ENCODE data around the gene ITPKB. TPM values are rescaled to one million over a fixed set of nuclear protein-coding genes. Genes with fewer than 3 reads are reported as not detected.
A peak's percentile ranks its signal among the peaks of the same experiment; 100 is the strongest.

ITPKB gene
- total and polyA plus RNA-seq, 4 donors: 2.1 to 31.8 (median 11.7) TPM

DNA sequence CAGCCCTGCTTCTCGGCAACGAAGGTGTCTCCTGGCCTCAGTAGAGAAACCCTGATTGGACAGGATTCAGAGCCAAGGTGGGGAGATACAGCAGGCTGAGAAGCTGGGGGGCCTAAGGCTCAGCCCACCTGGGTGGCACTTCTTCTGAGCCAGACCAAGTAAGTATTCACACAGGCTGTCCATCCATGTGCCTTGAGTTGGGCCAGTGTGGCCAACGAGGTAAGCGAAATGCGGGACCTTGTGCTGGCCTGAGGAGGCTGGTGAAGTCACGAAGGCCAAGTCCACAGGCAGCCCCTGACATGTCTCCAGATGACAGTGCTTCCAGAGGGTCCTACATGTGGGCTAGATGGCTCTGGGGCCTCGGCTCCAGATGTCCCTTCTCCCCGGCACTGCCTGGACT is 91.4 kb downstream of the ITPKB start:
- Histone ChIP-seq H3K4me1 (ENCODE audit: control insufficient read depth in 1 of 2, insufficient read depth in 2 of 2, low read length in 2 of 2) (no peaks in the 10 kb centered on the region), H3K27ac (ENCODE audit: low read depth in 1 of 2, low read length in 2 of 2) (no peak overlapping the region), H3K36me3 (ENCODE audit: control insufficient read depth in 1 of 2, insufficient read depth in 2 of 2, low read length in 1 of 2) (no peaks in the 10 kb centered on the region), H3K4me3 (ENCODE audit: low read length in 2 of 2) (no peak overlapping the region), H3K27me3 (ENCODE audit: control insufficient read depth in 1 of 2, insufficient read depth in 2 of 2, low read length in 1 of 2) (no peaks in the 10 kb centered on the region), H3K9me3 (ENCODE audit: control insufficient read depth, low read length) (no peaks in the 10 kb centered on the region)
- WGBS, 2 donors: 94 to 96% methylated on average over 8 of the region's 8 CpGs
- DNase-seq: peak in 1 of 2 donors; percentile 33
- intact Hi-C loops (cut with DNase I): no loop called here
- no peak for ATAC-seq (ENCODE audit: low FRiP score)

DNA sequence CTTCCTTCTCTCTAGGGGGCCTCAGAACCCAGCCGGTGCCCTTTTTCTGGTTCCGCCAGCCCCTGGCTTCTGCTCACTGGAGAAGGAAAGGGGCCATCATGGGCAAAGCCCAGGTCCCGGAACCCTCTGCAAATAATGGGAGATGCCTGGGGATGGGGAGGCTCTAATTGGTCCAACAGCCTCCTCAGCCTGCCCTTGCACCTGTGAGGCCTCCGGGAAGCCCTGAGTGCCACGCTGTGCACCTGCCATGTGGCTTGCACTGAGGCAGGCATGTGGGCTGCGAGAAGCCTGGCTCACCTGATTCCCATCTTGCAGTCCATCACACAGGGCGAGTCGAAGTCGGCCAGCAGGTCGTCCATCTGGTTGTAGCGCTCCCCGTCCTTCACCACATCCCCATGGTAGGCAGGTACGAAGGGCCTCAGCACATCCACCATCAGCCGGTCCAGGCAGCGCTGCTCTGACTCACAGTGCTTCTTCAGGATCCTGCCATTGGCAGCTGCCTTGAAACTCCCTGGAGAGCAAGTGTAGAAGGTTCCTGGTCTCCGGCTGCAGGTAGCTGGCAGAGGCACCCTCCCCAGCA is 92.1 kb downstream of the ITPKB start:
- intact Hi-C loops (cut with DNase I): no loop called here
- DNase-seq (peak in 1 of 2 donors; percentile 38), ATAC-seq (ENCODE audit: low FRiP score) (no peak)
- no peaks in the 10 kb centered on the region for H3K36me3 ChIP-seq (ENCODE audit: control insufficient read depth in 1 of 2, insufficient read depth in 2 of 2, low read length in 1 of 2)
- no peak overlapping the region for H3K27ac ChIP-seq (ENCODE audit: low read depth in 1 of 2, low read length in 2 of 2)
- H3K4me3 ChIP-seq (ENCODE audit: low read length in 2 of 2): no peak overlapping the region
- no peaks in the 10 kb centered on the region for H3K4me1 ChIP-seq (ENCODE audit: control insufficient read depth in 1 of 2, insufficient read depth in 2 of 2, low read length in 2 of 2)
- 92 to 94% methylated on average over 16 of the region's 16 CpGs for WGBS, 2 donors
- no peaks in the 10 kb centered on the region for H3K9me3 ChIP-seq (ENCODE audit: control insufficient read depth, low read length)
- no peaks in the 10 kb centered on the region for H3K27me3 ChIP-seq (ENCODE audit: control insufficient read depth in 1 of 2, insufficient read depth in 2 of 2, low read length in 1 of 2)

DNA sequence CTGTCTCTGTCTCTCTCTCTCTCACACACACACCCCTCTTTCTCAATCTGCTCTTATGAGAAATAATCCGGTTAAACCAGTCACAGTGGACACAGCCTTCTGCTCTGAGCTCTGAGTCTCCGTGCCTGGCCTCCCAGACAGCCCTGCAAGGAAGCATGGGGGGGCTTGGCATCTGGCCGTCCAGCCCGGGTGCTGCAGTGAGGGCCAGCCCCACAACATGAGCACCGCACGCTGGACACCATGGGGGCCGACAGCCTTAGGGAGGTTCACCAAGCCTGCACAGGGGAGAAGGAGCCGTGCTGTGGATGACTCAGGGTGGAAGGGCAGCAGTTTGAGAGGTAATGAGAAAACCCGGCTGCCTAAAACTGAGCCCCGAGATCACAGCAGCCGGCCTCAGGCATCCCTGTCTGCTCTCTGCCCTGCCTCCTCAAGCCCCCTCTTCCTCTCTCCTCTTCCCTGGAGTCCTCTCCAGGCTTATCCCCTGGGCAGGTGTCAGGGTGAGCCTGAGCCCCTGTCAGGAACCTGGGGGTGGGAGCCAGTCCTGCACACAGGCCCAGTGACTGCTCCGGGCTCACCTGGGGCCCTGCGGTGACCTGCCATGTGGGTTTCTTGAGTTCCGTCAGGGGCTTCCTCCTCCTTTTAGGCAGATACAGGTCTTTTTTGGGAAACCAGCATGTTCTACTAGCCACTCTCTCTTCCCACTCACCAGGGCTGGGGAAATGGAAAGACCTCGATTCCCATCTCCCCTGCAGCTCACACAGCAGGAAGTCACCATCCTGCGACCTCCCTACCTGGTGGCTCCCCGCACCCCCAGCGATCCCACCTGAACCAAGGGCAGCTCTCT is 92.8 kb downstream of the ITPKB start:
- Histone ChIP-seq H3K27ac (ENCODE audit: low read depth in 1 of 2, low read length in 2 of 2) (no peak overlapping the region), H3K36me3 (ENCODE audit: control insufficient read depth in 1 of 2, insufficient read depth in 2 of 2, low read length in 1 of 2) (no peaks in the 10 kb centered on the region), H3K27me3 (ENCODE audit: control insufficient read depth in 1 of 2, insufficient read depth in 2 of 2, low read length in 1 of 2) (no peaks in the 10 kb centered on the region), H3K9me3 (ENCODE audit: control insufficient read depth, low read length) (no peaks in the 10 kb centered on the region), H3K4me3 (ENCODE audit: low read length in 2 of 2) (no peak overlapping the region), H3K4me1 (ENCODE audit: control insufficient read depth in 1 of 2, insufficient read depth in 2 of 2, low read length in 2 of 2) (no peaks in the 10 kb centered on the region)
- intact Hi-C loops (cut with DNase I): no loop called here
- DNase-seq (peak; percentile 42 to 69), ATAC-seq (ENCODE audit: low FRiP score) (no peak)
- 63 to 67% methylated on average over 18 of the region's 18 CpGs for WGBS, 2 donors

DNA sequence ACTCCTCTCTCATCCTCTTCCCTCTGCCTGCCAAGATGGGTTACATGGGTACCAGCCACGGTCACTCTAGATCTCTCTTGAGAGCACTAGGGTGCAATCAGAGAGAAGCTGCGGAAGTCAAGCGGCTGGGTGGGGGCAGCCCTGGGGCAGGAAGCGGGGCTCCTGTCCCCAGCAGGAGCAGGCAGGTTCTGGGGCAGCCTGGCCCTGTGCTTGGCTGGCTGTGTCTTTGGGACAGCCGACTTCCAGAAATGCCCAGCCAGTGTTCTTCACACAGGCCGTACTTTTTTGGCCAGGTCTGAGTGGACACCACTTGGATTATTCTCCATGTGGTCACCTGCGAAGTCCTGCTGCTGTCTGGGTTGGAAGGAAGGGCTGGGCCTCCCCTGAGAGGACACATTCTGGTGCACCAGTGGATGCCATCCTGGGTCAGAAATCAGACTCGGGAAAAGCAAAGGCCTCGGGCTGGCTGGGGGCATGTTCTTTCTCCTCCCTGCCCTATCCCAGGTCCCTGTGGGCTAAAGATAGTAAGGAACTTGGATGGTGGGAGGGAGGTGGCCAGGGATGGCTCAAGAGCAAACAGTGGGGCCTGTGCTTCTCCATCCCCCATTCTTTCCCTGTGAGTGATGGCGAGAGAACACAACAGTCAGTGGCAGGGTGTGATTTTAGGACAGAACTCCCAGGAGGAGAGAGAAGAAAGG is 93.7 kb downstream of the ITPKB start:
- no peaks in the 10 kb centered on the region for H3K36me3 ChIP-seq (ENCODE audit: control insufficient read depth in 1 of 2, insufficient read depth in 2 of 2, low read length in 1 of 2)
- 62 to 70% methylated on average over 10 of the region's 10 CpGs for WGBS, 2 donors

DNA sequence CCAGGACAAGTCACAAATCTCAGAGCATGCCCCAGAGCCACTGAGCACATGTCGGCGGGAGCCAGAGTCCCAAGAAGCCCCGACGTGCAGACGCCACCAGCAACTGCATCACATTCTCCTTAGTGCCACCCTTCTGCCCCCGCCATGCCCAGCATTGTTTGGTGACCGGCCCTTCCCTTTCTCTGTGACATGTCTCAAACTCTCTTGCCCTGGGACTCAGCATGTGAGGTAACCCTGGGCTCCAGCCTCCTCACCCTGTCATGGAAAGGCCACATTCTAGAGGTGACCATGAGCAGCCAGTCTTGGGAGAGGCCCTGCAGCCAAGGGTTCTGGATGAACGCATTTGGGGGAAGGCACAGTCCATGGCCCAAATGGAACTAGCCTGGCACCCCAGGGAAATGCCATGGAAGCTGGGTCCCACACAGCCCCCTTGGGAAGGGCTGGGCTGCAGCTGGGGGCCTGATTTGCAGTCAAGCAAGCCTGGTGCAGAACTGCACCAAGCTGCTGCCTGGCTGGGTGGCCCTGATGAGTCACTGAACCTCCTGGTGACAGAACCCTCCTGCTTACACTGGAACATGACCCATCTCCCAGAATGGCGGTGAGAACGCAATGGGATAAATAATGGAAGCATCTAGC is 94.4 kb downstream of the ITPKB start:
- H3K4me1 ChIP-seq (ENCODE audit: control insufficient read depth in 1 of 2, insufficient read depth in 2 of 2, low read length in 2 of 2): no peaks in the 10 kb centered on the region
- WGBS, 2 donors: 89 to 95% methylated on average over 10 of the region's 10 CpGs
- H3K9me3 ChIP-seq (ENCODE audit: control insufficient read depth, low read length): no peaks in the 10 kb centered on the region
- ATAC-seq (ENCODE audit: low FRiP score) (no peak), DNase-seq (peak; percentile 38 to 63)
- no peaks in the 10 kb centered on the region for H3K27me3 ChIP-seq (ENCODE audit: control insufficient read depth in 1 of 2, insufficient read depth in 2 of 2, low read length in 1 of 2)
- no peaks in the 10 kb centered on the region for H3K36me3 ChIP-seq (ENCODE audit: control insufficient read depth in 1 of 2, insufficient read depth in 2 of 2, low read length in 1 of 2)
- no peak overlapping the region for H3K27ac ChIP-seq (ENCODE audit: low read depth in 1 of 2, low read length in 2 of 2)
- intact Hi-C loops (cut with DNase I): no loop called here
- no peak overlapping the region for H3K4me3 ChIP-seq (ENCODE audit: low read length in 2 of 2)

More for the DNA sequence above, 93.7 kb downstream of the ITPKB start:
- Histone ChIP-seq H3K27ac (ENCODE audit: low read depth in 1 of 2, low read length in 2 of 2) (no peak overlapping the region), H3K9me3 (ENCODE audit: control insufficient read depth, low read length) (no peaks in the 10 kb centered on the region), H3K4me3 (ENCODE audit: low read length in 2 of 2) (no peak overlapping the region), H3K27me3 (ENCODE audit: control insufficient read depth in 1 of 2, insufficient read depth in 2 of 2, low read length in 1 of 2) (no peaks in the 10 kb centered on the region), H3K4me1 (ENCODE audit: control insufficient read depth in 1 of 2, insufficient read depth in 2 of 2, low read length in 2 of 2) (no peaks in the 10 kb centered on the region)
- intact Hi-C loops (cut with DNase I): no loop called here
- peak; percentile 36 to 55 for DNase-seq
- ATAC-seq (ENCODE audit: low FRiP score): no peak

DNA sequence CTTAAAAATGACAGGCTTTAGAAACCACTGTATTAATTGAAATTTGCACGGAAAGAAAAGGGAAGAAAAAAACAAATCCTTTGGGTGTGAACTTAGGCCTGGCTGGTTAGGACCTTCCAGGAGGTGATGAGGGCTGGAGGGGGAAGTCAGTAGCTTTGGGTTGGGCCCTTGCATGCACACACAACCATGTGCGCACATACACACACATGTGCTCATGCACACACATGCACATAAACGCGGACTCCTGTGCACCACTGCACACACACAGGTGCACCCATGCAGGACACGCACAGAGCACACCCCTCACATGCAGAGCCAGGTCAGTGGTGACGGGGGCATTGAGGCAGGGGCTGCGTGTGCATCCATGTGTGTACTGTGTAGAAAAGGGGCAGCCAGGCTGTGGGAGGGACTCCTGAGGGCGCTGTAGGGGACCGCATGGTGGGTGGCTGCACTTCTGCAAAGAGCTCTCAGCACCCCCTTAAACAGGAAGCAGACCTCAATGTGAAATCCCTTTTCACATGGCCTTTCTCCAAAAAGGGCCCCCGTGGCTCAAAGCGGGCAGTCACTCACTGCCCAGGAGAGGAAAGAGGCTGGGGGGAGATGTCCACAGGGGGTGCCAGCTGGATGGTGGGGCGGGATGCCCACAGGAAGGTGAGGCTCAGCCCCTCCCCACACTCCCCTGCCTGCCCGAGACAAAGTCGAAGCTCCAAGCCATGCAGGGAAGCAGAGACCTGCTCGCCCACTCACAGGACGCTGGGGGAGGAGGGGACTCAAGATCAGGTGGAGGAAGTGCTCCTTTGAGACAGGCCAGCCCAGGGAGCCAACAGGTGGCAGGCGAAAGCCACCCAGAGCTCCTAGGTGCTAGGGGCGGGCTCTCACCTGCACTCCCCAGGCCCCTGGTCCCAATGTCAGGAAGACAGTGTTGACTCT is 95.2 kb downstream of the ITPKB start:
- intact Hi-C loops (cut with DNase I): no loop called here
- Histone ChIP-seq H3K4me1 (ENCODE audit: control insufficient read depth in 1 of 2, insufficient read depth in 2 of 2, low read length in 2 of 2) (no peaks in the 10 kb centered on the region), H3K27me3 (ENCODE audit: control insufficient read depth in 1 of 2, insufficient read depth in 2 of 2, low read length in 1 of 2) (no peaks in the 10 kb centered on the region), H3K4me3 (ENCODE audit: low read length in 2 of 2) (no peak overlapping the region), H3K36me3 (ENCODE audit: control insufficient read depth in 1 of 2, insufficient read depth in 2 of 2, low read length in 1 of 2) (no peaks in the 10 kb centered on the region), H3K27ac (ENCODE audit: low read depth in 1 of 2, low read length in 2 of 2) (no peak overlapping the region), H3K9me3 (ENCODE audit: control insufficient read depth, low read length) (no peaks in the 10 kb centered on the region)
- DNase-seq: peak; percentile 39 to 72
- whole genome bisulfite sequencing, 2 donors: 81 to 88% methylated on average over 18 of the region's 18 CpGs
- ATAC-seq (ENCODE audit: low FRiP score): no peak

DNA sequence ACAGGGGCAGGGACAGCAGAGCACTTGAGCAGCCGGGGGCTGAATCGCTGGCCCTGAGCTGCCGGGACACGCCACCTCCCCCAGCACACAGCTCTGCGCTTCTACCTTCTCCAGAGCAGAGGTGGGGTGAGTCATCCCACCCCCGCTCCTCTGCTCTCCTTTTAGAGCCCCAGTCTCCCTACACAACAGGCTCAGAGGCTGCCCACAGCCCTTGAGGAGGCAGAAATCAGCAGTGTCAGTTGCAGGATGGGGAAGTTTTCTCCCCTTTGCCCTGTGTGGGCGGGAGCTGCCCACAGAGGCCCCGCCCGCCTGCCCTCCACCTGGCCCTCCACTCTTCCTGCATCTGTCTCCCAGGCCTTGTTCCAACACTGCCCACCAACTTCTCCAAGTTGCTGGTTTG is 95.9 kb downstream of the ITPKB start:
- WGBS, 2 donors: 77 to 82% methylated on average over 9 of the region's 9 CpGs
- Histone ChIP-seq H3K36me3 (ENCODE audit: control insufficient read depth in 1 of 2, insufficient read depth in 2 of 2, low read length in 1 of 2) (no peaks in the 10 kb centered on the region), H3K27me3 (ENCODE audit: control insufficient read depth in 1 of 2, insufficient read depth in 2 of 2, low read length in 1 of 2) (no peaks in the 10 kb centered on the region), H3K4me3 (ENCODE audit: low read length in 2 of 2) (no peak overlapping the region), H3K4me1 (ENCODE audit: control insufficient read depth in 1 of 2, insufficient read depth in 2 of 2, low read length in 2 of 2) (no peaks in the 10 kb centered on the region), H3K9me3 (ENCODE audit: control insufficient read depth, low read length) (no peaks in the 10 kb centered on the region), H3K27ac (ENCODE audit: low read depth in 1 of 2, low read length in 2 of 2) (no peak overlapping the region)
- ATAC-seq (ENCODE audit: low FRiP score): no peak
- intact Hi-C loops (cut with DNase I): no loop called here
- DNase-seq: peak; percentile 46 to 58

DNA sequence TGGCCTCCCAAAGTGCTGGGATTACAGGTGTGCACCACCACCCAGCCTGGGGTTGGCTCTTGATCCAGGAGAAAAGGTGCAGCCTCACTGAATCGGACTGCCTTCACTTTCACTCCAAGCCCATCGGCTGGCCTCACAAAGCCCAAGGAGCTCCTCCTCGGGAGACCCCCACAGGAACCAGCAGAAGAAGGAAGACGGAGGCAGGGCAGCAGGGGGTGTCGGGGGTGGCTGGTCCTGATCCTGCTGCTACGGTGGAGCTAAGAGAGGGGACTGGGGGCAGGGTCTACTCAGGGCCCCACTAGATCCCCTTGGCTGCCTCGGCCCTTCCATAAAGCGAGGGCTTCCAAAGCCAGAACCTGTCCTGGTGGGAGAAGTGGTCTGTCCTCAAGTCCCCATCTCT is 96.7 kb downstream of the ITPKB start:
- H3K9me3 ChIP-seq (ENCODE audit: control insufficient read depth, low read length): no peaks in the 10 kb centered on the region
- H3K4me1 ChIP-seq (ENCODE audit: control insufficient read depth in 1 of 2, insufficient read depth in 2 of 2, low read length in 2 of 2): no peaks in the 10 kb centered on the region
- no peak for ATAC-seq (ENCODE audit: low FRiP score)
- no peaks in the 10 kb centered on the region for H3K36me3 ChIP-seq (ENCODE audit: control insufficient read depth in 1 of 2, insufficient read depth in 2 of 2, low read length in 1 of 2)
- WGBS, 2 donors: 97% methylated on average over 8 of the region's 8 CpGs
- H3K4me3 ChIP-seq (ENCODE audit: low read length in 2 of 2): no peak overlapping the region
- no peaks in the 10 kb centered on the region for H3K27me3 ChIP-seq (ENCODE audit: control insufficient read depth in 1 of 2, insufficient read depth in 2 of 2, low read length in 1 of 2)
- intact Hi-C loops (cut with DNase I): no loop called here
- peak; percentile 32 to 51 for DNase-seq
- H3K27ac ChIP-seq (ENCODE audit: low read depth in 1 of 2, low read length in 2 of 2): no peak overlapping the region
